Measurements from ENCODE around the gene SERTM2. TPM values are rescaled to one million over a fixed set of nuclear protein-coding genes. Genes with fewer than 3 reads are reported as not detected.
"Not testable (repeated sequence)": the region's sequence is repeated elsewhere in the genome, so short reads cannot be mapped to it uniquely, and the experiment has no call there.

Gene SERTM2
- total and polyA plus RNA-seq, 2 experiments from 2014 or later: 0.27 to 0.59 TPM

GRCh38 chrX:111543212-111543741, 31.8 kb downstream of the SERTM2 start:
- no peak overlapping the region; the same call in 1 of the 3 replicates for H3K4me3 Mint-ChIP-seq
- peak; percentile 92 for ATAC-seq

GRCh38 chrX:111549235-111549634, 37.8 kb downstream of the SERTM2 start:
- H3K9me2 ChIP-seq (ENCODE audit: insufficient read depth); H3K4me1 ChIP-seq (ENCODE audit: insufficient read depth); H3K9me3 Mint-ChIP-seq; H4K20me1 ChIP-seq (replicated peaks; ENCODE audit: insufficient read depth); H3K27me3 Mint-ChIP-seq (ENCODE audit: insufficient read depth, low read depth, poor library complexity); H3F3A ChIP-seq (replicated peaks; ENCODE audit: low read depth); H3K36me3 ChIP-seq (ENCODE audit: insufficient read depth); H2AFZ ChIP-seq; ATAC-seq; H3K27me3 ChIP-seq (ENCODE audit: insufficient read depth): not testable (repeated sequence)
- Mint-ChIP-seq H3K4me1 (peaks cover 18% of the 10 kb centered on the region), H3K36me3 (ENCODE audit: low read depth) (peaks cover 56% of the 10 kb centered on the region), H3K4me3 (peak overlapping the region; percentile 25; the same call in 1 of the 3 replicates), H3K27ac (peak overlapping the region; percentile 93)
- peak overlapping the region; percentile 99 for H3K27ac ChIP-seq (ENCODE audit: low read depth)
- peak overlapping the region; percentile 64 for H3K4me2 ChIP-seq
- peaks cover 15% of the 10 kb centered on the region for H3K79me2 ChIP-seq (replicated peaks; ENCODE audit: insufficient read depth)
- DNase-seq (ENCODE audit: low spot score): peak; percentile 45
- peak overlapping the region; percentile 36; the same call in 1 of the 2 replicates for H3K4me3 ChIP-seq
- TF ChIP-seq NANOG (IDR thresholded peaks at IDR 0.05; ENCODE audit: borderline replicate concordance): peak; percentile 84

More at GRCh38 chrX:111543212-111543741, 31.8 kb downstream of the SERTM2 start:
- peaks cover 59% of the 10 kb centered on the region for H3K36me3 Mint-ChIP-seq (ENCODE audit: low read depth)
- Histone ChIP-seq H4K20me1 (replicated peaks; ENCODE audit: insufficient read depth) (no peaks in the 10 kb centered on the region), H3K27me3 (ENCODE audit: insufficient read depth) (no peaks in the 10 kb centered on the region), H3K4me2 (peak overlapping the region; percentile 15; the same call in 1 of the 2 replicates), H2AFZ (no peak overlapping the region), H3K4me1 (ENCODE audit: insufficient read depth) (peaks cover 3% of the 10 kb centered on the region; the same call in 1 of the 2 replicates), H3F3A (replicated peaks; ENCODE audit: low read depth) (peaks cover 3% of the 10 kb centered on the region; the same call in 1 of the 2 replicates), H3K4me3 (no peak overlapping the region), H3K36me3 (ENCODE audit: insufficient read depth) (no peaks in the 10 kb centered on the region), H3K79me2 (replicated peaks; ENCODE audit: insufficient read depth) (peaks cover 15% of the 10 kb centered on the region), H3K27ac (ENCODE audit: low read depth) (peak overlapping the region; percentile 96), H3K9me2 (ENCODE audit: insufficient read depth) (no peaks in the 10 kb centered on the region)
- peak overlapping the region; percentile 85 for H3K27ac Mint-ChIP-seq
- H3K27me3 Mint-ChIP-seq (ENCODE audit: insufficient read depth, low read depth, poor library complexity): peaks cover 3% of the 10 kb centered on the region
- peaks cover 9% of the 10 kb centered on the region; the same call in 2 of the 3 replicates for H3K4me1 Mint-ChIP-seq
- TF ChIP-seq JUNB (IDR thresholded peaks at IDR 0.05; ENCODE audit: unreplicated experiment) (no peak), NANOG (IDR thresholded peaks at IDR 0.05; ENCODE audit: borderline replicate concordance) (peak; percentile 88), EZH2phosphoT487 (IDR thresholded peaks at IDR 0.05; ENCODE audit: unreplicated experiment) (no peak)
- peak; percentile 83 for DNase-seq (ENCODE audit: low spot score)
- peaks cover 28% of the 10 kb centered on the region; the same call in 2 of the 3 replicates for H3K9me3 Mint-ChIP-seq

GRCh38 chrX:111555406-111555958, 44.0 kb downstream of the SERTM2 start:
- Histone ChIP-seq H3K4me3 (no peak overlapping the region), H3K27me3 (ENCODE audit: insufficient read depth) (no peaks in the 10 kb centered on the region), H4K20me1 (replicated peaks; ENCODE audit: insufficient read depth) (no peaks in the 10 kb centered on the region), H3K27ac (ENCODE audit: low read depth) (peak overlapping the region; percentile 98), H2AFZ (no peak overlapping the region), H3K4me1 (ENCODE audit: insufficient read depth) (0 out of 2 replicates have a peak, but pooled peaks cover 13% of the 10 kb centered on the region), H3K9me2 (ENCODE audit: insufficient read depth) (no peaks in the 10 kb centered on the region; the same call in 1 of the 2 replicates), H3K36me3 (ENCODE audit: insufficient read depth) (no peaks in the 10 kb centered on the region), H3F3A (replicated peaks; ENCODE audit: low read depth) (no peaks in the 10 kb centered on the region), H3K4me2 (0 out of 2 replicates have a peak overlapping the region, but pooled peaks have one; percentile 1), H3K79me2 (replicated peaks; ENCODE audit: insufficient read depth) (no peaks in the 10 kb centered on the region)
- H3K27me3 Mint-ChIP-seq (ENCODE audit: insufficient read depth, low read depth, poor library complexity): no peaks in the 10 kb centered on the region
- peak overlapping the region; percentile 90; the same call in 1 of the 2 replicates for H3K27ac Mint-ChIP-seq
- H3K4me1 Mint-ChIP-seq: peaks cover 10% of the 10 kb centered on the region
- H3K4me3 Mint-ChIP-seq: no peak overlapping the region
- ATAC-seq (peak; percentile 75), DNase-seq (ENCODE audit: low spot score) (peak; percentile 58)
- TF ChIP-seq NANOG (IDR thresholded peaks at IDR 0.05; ENCODE audit: borderline replicate concordance): peak; percentile 56; the same call in 1 of the 2 replicates
- TF ChIP-seq REST (IDR thresholded peaks at IDR 0.05; ENCODE audit: unreplicated experiment): no peak
- no peak for TF ChIP-seq CREB1 (CRISPR knock-in tag; IDR thresholded peaks at IDR 0.05; ENCODE audit: low read depth)
- TF ChIP-seq ZNF114 (CRISPR knock-in tag; IDR thresholded peaks at IDR 0.05): no peak
- peaks cover 25% of the 10 kb centered on the region; the same call in 2 of the 3 replicates for H3K36me3 Mint-ChIP-seq (ENCODE audit: low read depth)
- H3K9me3 Mint-ChIP-seq: no peaks in the 10 kb centered on the region

All from GM23338 (cell line).